Uterus (tissue), 2 donors: ENCODE measurements around the gene KIF11.

Experiments
- POLR2A ChIP-seq, 2 donors: fragments of 450-650 bp; IDR thresholded peaks; one replicate each; pipeline ENCODE4 v1.6.1; 2016; ENCODE audit warnings: antibody characterized with exemption in 2 of 2, mild to moderate bottlenecking in 1 of 2, moderate library complexity in 1 of 2
- TF ChIP-seq, protein P1 (sequence below), 4 experiments: fragments of 200-600 bp in 2 of 4; fragments of 450-650 bp in 2 of 4; sonication (generic) in 2 of 4; IDR thresholded peaks; one replicate each; pipeline ENCODE4 v1.5.1; 2016 to 2019; ENCODE audit warnings: antibody characterized with exemption in 4 of 4, mild to moderate bottlenecking in 2 of 4, moderate library complexity in 1 of 4

GRCh38 chr10:92696606-92697383, 103.9 kb downstream of the KIF11 start:
- no peak for TF ChIP-seq POLR2A (IDR thresholded peaks at IDR 0.05)
- TF ChIP-seq, protein P1, sequence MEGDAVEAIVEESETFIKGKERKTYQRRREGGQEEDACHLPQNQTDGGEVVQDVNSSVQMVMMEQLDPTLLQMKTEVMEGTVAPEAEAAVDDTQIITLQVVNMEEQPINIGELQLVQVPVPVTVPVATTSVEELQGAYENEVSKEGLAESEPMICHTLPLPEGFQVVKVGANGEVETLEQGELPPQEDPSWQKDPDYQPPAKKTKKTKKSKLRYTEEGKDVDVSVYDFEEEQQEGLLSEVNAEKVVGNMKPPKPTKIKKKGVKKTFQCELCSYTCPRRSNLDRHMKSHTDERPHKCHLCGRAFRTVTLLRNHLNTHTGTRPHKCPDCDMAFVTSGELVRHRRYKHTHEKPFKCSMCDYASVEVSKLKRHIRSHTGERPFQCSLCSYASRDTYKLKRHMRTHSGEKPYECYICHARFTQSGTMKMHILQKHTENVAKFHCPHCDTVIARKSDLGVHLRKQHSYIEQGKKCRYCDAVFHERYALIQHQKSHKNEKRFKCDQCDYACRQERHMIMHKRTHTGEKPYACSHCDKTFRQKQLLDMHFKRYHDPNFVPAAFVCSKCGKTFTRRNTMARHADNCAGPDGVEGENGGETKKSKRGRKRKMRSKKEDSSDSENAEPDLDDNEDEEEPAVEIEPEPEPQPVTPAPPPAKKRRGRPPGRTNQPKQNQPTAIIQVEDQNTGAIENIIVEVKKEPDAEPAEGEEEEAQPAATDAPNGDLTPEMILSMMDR (IDR thresholded peaks at IDR 0.05) = no peak
